LNCAP (cell line): Measurements from ENCODE around the gene CFAP57.

Experiments
- CTCF ChIP-seq: fragments of 450-650 bp; IDR thresholded peaks from 2 replicates; pipeline ENCODE4 v1.5.1; 2017; ENCODE audit warnings: mild to moderate bottlenecking

CFAP57 gene

GRCh38 chr1:43272576-43273571, 100.7 kb downstream of the CFAP57 start:
- TF ChIP-seq CTCF = no peak

DNA sequence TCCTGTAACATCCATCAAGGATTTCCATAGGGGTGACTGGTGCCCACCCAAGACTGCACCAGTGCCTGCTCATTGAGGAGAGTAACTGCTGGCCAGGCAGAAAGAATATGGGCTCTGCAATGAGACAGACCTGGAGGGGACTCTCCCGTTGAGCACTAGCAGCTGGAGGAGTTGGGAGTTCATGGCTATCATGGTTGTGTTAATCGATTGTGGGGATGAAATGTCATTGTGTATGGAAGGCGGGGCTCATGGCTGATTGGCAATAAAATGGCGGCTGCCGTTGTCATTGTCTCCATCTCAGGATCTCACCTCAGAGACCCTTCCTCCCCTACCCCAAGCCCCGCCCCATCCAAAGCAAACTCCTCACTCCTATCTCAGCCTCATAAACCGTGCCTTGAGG, 101.6 kb downstream of the CFAP57 start:
- no peak for TF ChIP-seq CTCF

DNA sequence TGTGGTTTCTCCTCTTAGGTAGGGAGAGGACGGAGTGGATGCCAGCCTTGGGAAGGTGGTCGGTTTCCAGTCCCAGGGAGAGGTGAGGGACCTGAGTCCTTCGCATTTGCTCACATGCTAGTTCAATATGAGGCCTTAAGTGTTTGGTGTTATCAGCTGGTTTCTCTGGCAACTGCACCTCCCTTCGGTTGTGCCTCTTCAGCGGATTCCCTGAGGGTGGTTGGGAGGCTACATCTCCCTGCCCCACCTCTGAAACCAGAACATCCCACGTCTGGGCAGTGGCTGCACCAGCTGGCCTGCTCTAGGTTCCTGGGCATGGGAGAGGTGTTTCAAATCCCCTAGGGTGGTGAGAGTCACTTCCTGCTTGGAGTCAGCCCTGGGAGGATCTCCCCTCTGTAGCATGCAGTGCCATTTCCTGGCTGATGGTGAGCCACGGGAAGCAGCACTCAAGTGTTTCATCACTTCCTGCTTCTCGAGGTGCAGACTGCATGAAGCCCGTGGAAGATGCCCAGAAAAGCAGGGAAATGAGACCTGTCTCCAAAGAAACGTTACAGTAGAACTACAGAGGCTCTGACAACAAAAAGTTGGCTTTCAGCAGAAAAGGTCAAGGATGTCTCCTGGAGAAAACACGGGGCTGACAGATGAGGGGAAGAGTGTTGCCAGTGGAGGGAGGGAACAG, 102.1 kb downstream of the CFAP57 start:
- no peak for TF ChIP-seq CTCF

- TF ChIP-seq CTCF = no peak
These were observed 102.7 kb downstream of the CFAP57 start for GRCh38 chr1:43274804-43275180.

GRCh38 chr1:43275826-43276620, 103.9 kb downstream of the CFAP57 start:
- TF ChIP-seq CTCF = no peak

- no peak for TF ChIP-seq CTCF
These were observed 104.5 kb downstream of the CFAP57 start for GRCh38 chr1:43276673-43277072.

GRCh38 chr1:43277116-43277876, 105.2 kb downstream of the CFAP57 start:
- no peak for TF ChIP-seq CTCF
